GM21390 (cell line): ENCODE data around the gene SLC45A1.
"Not testable (repeated sequence)": the region's sequence is repeated elsewhere in the genome, so short reads cannot be mapped to it uniquely, and the experiment has no call there.

ENCODE experiments used
- ATAC-seq: cut with Tn5 transposase; IDR thresholded peaks from one replicate; pipeline ENCODE4 v1.9.1; 2021; ENCODE audit not compliant: unreplicated experiment

Gene SLC45A1

GRCh38 chr1:8365661-8366362, 47.9 kb downstream of the SLC45A1 start:
- no peak for ATAC-seq

GRCh38 chr1:8367571-8368194, 49.8 kb downstream of the SLC45A1 start:
- ATAC-seq = no peak

- ATAC-seq = no peak
Measured at GRCh38 chr1:8368956-8369639, 51.2 kb downstream of the SLC45A1 start.

GRCh38 chr1:8370046-8370881, 52.4 kb downstream of the SLC45A1 start:
- ATAC-seq = no peak

- ATAC-seq = no peak
Measured at GRCh38 chr1:8370905-8371315, 53.0 kb downstream of the SLC45A1 start.

- no peak for ATAC-seq
Measured at GRCh38 chr1:8371372-8371991, 53.6 kb downstream of the SLC45A1 start.

- no peak for ATAC-seq
Measured at GRCh38 chr1:8373125-8373524, 55.2 kb downstream of the SLC45A1 start.

- no peak for ATAC-seq
Measured at GRCh38 chr1:8373581-8374241, 55.8 kb downstream of the SLC45A1 start.

- no peak for ATAC-seq
Measured at GRCh38 chr1:8374356-8374755, 56.4 kb downstream of the SLC45A1 start.

GRCh38 chr1:8374812-8375211, 56.9 kb downstream of the SLC45A1 start:
- ATAC-seq = no peak

- ATAC-seq = no peak
Measured at GRCh38 chr1:8376358-8376840, 58.5 kb downstream of the SLC45A1 start.

- no peak for ATAC-seq
Measured at GRCh38 chr1:8377271-8377981, 59.5 kb downstream of the SLC45A1 start.

- no peak for ATAC-seq
Measured at GRCh38 chr1:8378178-8378577, 60.3 kb downstream of the SLC45A1 start.

- ATAC-seq = no peak
Measured at GRCh38 chr1:8378981-8379470, 61.1 kb downstream of the SLC45A1 start.

GRCh38 chr1:8379513-8380186, 61.7 kb downstream of the SLC45A1 start:
- ATAC-seq = no peak

- not testable (repeated sequence) for ATAC-seq
Measured at GRCh38 chr1:8380310-8380709, 62.4 kb downstream of the SLC45A1 start.

- no peak for ATAC-seq
Measured at GRCh38 chr1:8381618-8382017, 63.7 kb downstream of the SLC45A1 start.

GRCh38 chr1:8382051-8382505, 64.2 kb downstream of the SLC45A1 start:
- ATAC-seq = no peak
